Measurements from ENCODE around the gene RDH11.
"Not testable (repeated sequence)": the region's sequence is repeated elsewhere in the genome, so short reads cannot be mapped to it uniquely, and the experiment has no call there.

RDH11 gene

GRCh38 chr14:67721875-67722274, 26.3 kb upstream of the RDH11 start:
- no peak for TF ChIP-seq CTCF (IDR thresholded peaks at IDR 0.05; ENCODE audit: extremely low read depth, insufficient read depth, missing control alignments)
- in situ Hi-C loops (cut with MboI; ENCODE audit: low pct_unique_long_range_greater_than_20kb, low sequenced_read_pairs, unreplicated experiment): no loop called here
- no peak for DNase-seq (ENCODE audit: low spot score)

GRCh38 chr14:67719866-67720265, 24.3 kb upstream of the RDH11 start:
- no peak for TF ChIP-seq CTCF (IDR thresholded peaks at IDR 0.05; ENCODE audit: extremely low read depth, insufficient read depth, missing control alignments)
- no peak for DNase-seq (ENCODE audit: low spot score)
- in situ Hi-C loops (cut with MboI; ENCODE audit: low pct_unique_long_range_greater_than_20kb, low sequenced_read_pairs, unreplicated experiment): no loop called here

- in situ Hi-C loops (cut with MboI; ENCODE audit: low pct_unique_long_range_greater_than_20kb, low sequenced_read_pairs, unreplicated experiment); DNase-seq (ENCODE audit: low spot score): not testable (repeated sequence)
Observed at GRCh38 chr14:67719385-67719784, 23.8 kb upstream of the RDH11 start.

GRCh38 chr14:67718265-67718664, 22.7 kb upstream of the RDH11 start:
- DNase-seq (ENCODE audit: low spot score): no peak
- no peak for TF ChIP-seq CTCF (IDR thresholded peaks at IDR 0.05; ENCODE audit: extremely low read depth, insufficient read depth, missing control alignments)
- in situ Hi-C loops (cut with MboI; ENCODE audit: low pct_unique_long_range_greater_than_20kb, low sequenced_read_pairs, unreplicated experiment): no loop called here

GRCh38 chr14:67717048-67717447, 21.5 kb upstream of the RDH11 start:
- DNase-seq (ENCODE audit: low spot score): no peak
- in situ Hi-C loops (cut with MboI; ENCODE audit: low pct_unique_long_range_greater_than_20kb, low sequenced_read_pairs, unreplicated experiment): no loop called here
- no peak for TF ChIP-seq CTCF (IDR thresholded peaks at IDR 0.05; ENCODE audit: extremely low read depth, insufficient read depth, missing control alignments)

GRCh38 chr14:67710209-67710608, 14.6 kb upstream of the RDH11 start:
- no peak for DNase-seq (ENCODE audit: low spot score)
- no peak for TF ChIP-seq CTCF (IDR thresholded peaks at IDR 0.05; ENCODE audit: extremely low read depth, insufficient read depth, missing control alignments)

GRCh38 chr14:67709796-67710195, 14.2 kb upstream of the RDH11 start:
- DNase-seq (ENCODE audit: low spot score): not testable (repeated sequence)

More at GRCh38 chr14:67710209-67710608, 14.6 kb upstream of the RDH11 start:
- in situ Hi-C loops (cut with MboI; ENCODE audit: low pct_unique_long_range_greater_than_20kb, low sequenced_read_pairs, unreplicated experiment): no loop called here

GRCh38 chr14:67709346-67709745, 13.8 kb upstream of the RDH11 start:
- DNase-seq (ENCODE audit: low spot score); in situ Hi-C loops (cut with MboI; ENCODE audit: low pct_unique_long_range_greater_than_20kb, low sequenced_read_pairs, unreplicated experiment): not testable (repeated sequence)

More at GRCh38 chr14:67709796-67710195, 14.2 kb upstream of the RDH11 start:
- in situ Hi-C loops (cut with MboI; ENCODE audit: low pct_unique_long_range_greater_than_20kb, low sequenced_read_pairs, unreplicated experiment): not testable (repeated sequence)

Measured in GM13977 (cell line).